HepG2 (cell line): ENCODE data around the gene RABGAP1L. TPM values are rescaled to one million over a fixed set of nuclear protein-coding genes. Genes with fewer than 3 reads are reported as not detected.

Experiments
- ADNP ChIP-seq: sonication (generic); formaldehyde crosslinking; IDR thresholded peaks from 2 replicates; pipeline ENCODE4 v1.4.0; 2020; ENCODE audit warnings: missing genetic modification reagents
- AHDC1 ChIP-seq: sonication (generic); formaldehyde crosslinking; IDR thresholded peaks from 2 replicates; pipeline ENCODE4 v1.5.1; 2020; ENCODE audit warnings: mild to moderate bottlenecking, missing genetic modification reagents, borderline replicate concordance
- CBX1 ChIP-seq: IDR thresholded peaks from one replicate; pipeline ENCODE4 v1.6.1; 2016; ENCODE audit warnings: antibody characterized with exemption, low read depth
- DMTF1 ChIP-seq: sonication (generic); formaldehyde crosslinking; IDR thresholded peaks from 2 replicates; pipeline ENCODE4 v1.4.0; 2020; ENCODE audit warnings: mild to moderate bottlenecking, missing genetic modification reagents
- ELF3 ChIP-seq: IDR thresholded peaks from 2 replicates; pipeline ENCODE4 v1.6.1; 2016; ENCODE audit warnings: missing genetic modification reagents, missing compliant biosample characterization
- KMT2B ChIP-seq: IDR thresholded peaks from 2 replicates; pipeline ENCODE4 v1.6.1; 2016; ENCODE audit warnings: missing genetic modification reagents, missing compliant biosample characterization
- NAIF1 ChIP-seq: sonication (generic); formaldehyde crosslinking; IDR thresholded peaks from 2 replicates; pipeline ENCODE4 v1.5.0; 2020; ENCODE audit warnings: mild to moderate bottlenecking, missing genetic modification reagents, borderline replicate concordance
- POLR2AphosphoS2 ChIP-seq: IDR thresholded peaks from 2 replicates; pipeline ENCODE4 v1.6.1; 2011; ENCODE audit warnings: low read depth, low read length, improper control_type of control experiment
- PRDM10 ChIP-seq: sonication (generic); formaldehyde crosslinking; IDR thresholded peaks from 2 replicates; pipeline ENCODE4 v1.4.0; 2020; ENCODE audit warnings: low read depth, missing genetic modification reagents
- TOPORS ChIP-seq: sonication (generic); formaldehyde crosslinking; IDR thresholded peaks from 2 replicates; pipeline ENCODE4 v1.8.0; 2023; ENCODE audit warnings: mild to moderate bottlenecking, missing genetic modification reagents
- ZKSCAN8 ChIP-seq: IDR thresholded peaks from 2 replicates; pipeline ENCODE4 v1.6.1; 2016; ENCODE audit warnings: borderline replicate concordance, missing genetic modification reagents, missing compliant biosample characterization
- ZNF556 ChIP-seq: sonication (generic); formaldehyde crosslinking; IDR thresholded peaks from 2 replicates; pipeline ENCODE4 v1.4.0; 2020; ENCODE audit warnings: mild to moderate bottlenecking, missing genetic modification reagents, borderline replicate concordance
- ZNF569 ChIP-seq: sonication (generic); formaldehyde crosslinking; IDR thresholded peaks from 2 replicates; pipeline ENCODE4 v1.5.0; 2020; ENCODE audit warnings: mild to moderate bottlenecking, missing genetic modification reagents, moderate library complexity, borderline replicate concordance
- ZNF800 ChIP-seq: sonication (generic); formaldehyde crosslinking; IDR thresholded peaks from 2 replicates; pipeline ENCODE4 v1.4.0; 2020; ENCODE audit warnings: missing genetic modification reagents
- polyA plus RNA-seq, 8 experiments: library from polyadenylated mRNA; depleted of rRNA in 3 of 8; stranded (reverse) in 7 of 8; unstranded in 1 of 8; fragments of >200 nt; fragmentation: Illumina TruSeq in 4 of 8; extraction: Trizol in 4 of 8; gene quantifications; 2 replicates each; pipeline versions ENCODE4 v1.2.1 to v1.2.3, GENCODE V29; 2011 to 2016; ENCODE audit warnings: low read depth in 4 of 8, missing spikeins in 1 of 8, mixed read lengths in 1 of 8; ENCODE audit not compliant: insufficient read depth in 1 of 8
- total RNA-seq, 5 experiments: library from RNA; depleted of rRNA; stranded (reverse); fragments of >200 nt; fragmentation: Illumina TruSeq; extraction: Trizol; gene quantifications; 2 replicates each; pipeline ENCODE4 v1.2.3, GENCODE V29; 2016; ENCODE audit warnings: low read depth in 1 of 5

The RABGAP1L gene
- total and polyA plus RNA-seq, 2 of the 13 experiments (the other 11 are each of a cell fraction or from before 2014, with no cell fraction given): 7.9 to 22.6 TPM

- TF ChIP-seq NAIF1 (CRISPR knock-in tag): peak; percentile 96
- 0 out of 2 replicates have a peak, but pooled peaks have one; percentile 65 for TF ChIP-seq ZNF556 (CRISPR knock-in tag)
- TF ChIP-seq ZKSCAN8 (CRISPR knock-in tag): peak; percentile 15; the same call in 1 of the 2 replicates
- peak; percentile 97 for TF ChIP-seq POLR2AphosphoS2
- no peak; the same call in 1 of the 2 replicates for TF ChIP-seq TOPORS
- no peak for TF ChIP-seq AHDC1
- TF ChIP-seq ADNP (CRISPR knock-in tag): no peak
- TF ChIP-seq ZNF569 (CRISPR knock-in tag): 0 out of 2 replicates have a peak, but pooled peaks have one; percentile 41
- TF ChIP-seq ZNF800 (CRISPR knock-in tag): no peak
- TF ChIP-seq KMT2B (CRISPR knock-in tag): peak; percentile 87
- TF ChIP-seq CBX1: peak; percentile 31
- no peak; the same call in 1 of the 2 replicates for TF ChIP-seq PRDM10 (CRISPR knock-in tag)
- peak; percentile 70; the same call in 1 of the 2 replicates for TF ChIP-seq ELF3 (CRISPR knock-in tag)
- no peak for TF ChIP-seq DMTF1
Measured at GRCh38 chr1:174999216-174999935, 840.1 kb downstream of the RABGAP1L start (continued).
